ENCODE data around the gene EHMT1.

EHMT1 gene

DNA sequence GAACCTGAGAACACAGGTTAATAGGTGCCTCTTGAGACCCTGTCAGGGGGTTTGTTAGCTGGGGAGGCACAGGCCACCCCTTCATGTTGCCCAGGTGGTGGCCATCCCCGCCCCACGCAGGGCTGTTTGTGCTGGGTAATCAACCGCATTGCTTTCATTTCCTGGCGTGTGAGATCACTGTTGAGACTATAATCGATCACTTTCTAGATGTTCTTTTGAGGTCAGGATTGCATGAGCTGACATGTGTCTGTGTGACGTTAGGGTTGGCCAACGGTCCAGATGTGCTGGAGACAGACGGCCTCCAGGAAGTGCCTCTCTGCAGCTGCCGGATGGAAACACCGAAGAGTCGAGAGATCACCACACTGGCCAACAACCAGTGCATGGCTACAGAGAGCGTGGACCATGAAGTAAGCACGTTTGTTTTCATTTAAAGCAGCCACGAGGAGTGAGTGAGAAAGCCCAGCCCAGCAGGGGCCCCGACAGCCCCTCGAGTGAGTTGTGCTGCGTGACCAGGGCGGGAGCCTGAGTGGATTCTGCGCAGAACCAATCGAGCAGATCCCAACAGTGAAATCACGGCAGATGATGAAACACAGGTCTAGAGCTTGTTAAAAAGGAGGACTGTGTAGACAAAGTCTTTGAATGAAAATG is 143.7 kb downstream of the EHMT1 start:
- Histone ChIP-seq H3F3A (ENCODE audit: low read depth) (no peaks in the 10 kb centered on the region), H3K4me1 (ENCODE audit: insufficient read depth, low read length, poor library complexity, severe bottlenecking) (peaks cover 6% of the 10 kb centered on the region), H3K4me2 (ENCODE audit: low read depth, low read length, poor library complexity, severe bottlenecking) (no peak overlapping the region), H3K9me2 (replicated peaks; ENCODE audit: low read depth, low read length) (no peaks in the 10 kb centered on the region), H3K79me2 (ENCODE audit: insufficient read depth, low read length) (no peaks in the 10 kb centered on the region), H3K4me3 (ENCODE audit: low read length, poor library complexity, severe bottlenecking) (no peak overlapping the region), H3K36me3 (ENCODE audit: insufficient read depth, low read length) (peaks cover 83% of the 10 kb centered on the region; the same call in 1 of the 2 replicates), H4K20me1 (ENCODE audit: insufficient read depth, low read length, poor library complexity, severe bottlenecking) (peaks cover 2% of the 10 kb centered on the region), H3K9me3 (ENCODE audit: insufficient read depth, low read depth, low read length) (no peaks in the 10 kb centered on the region), H3K27me3 (ENCODE audit: insufficient read depth, low read length, poor library complexity, severe bottlenecking) (no peaks in the 10 kb centered on the region), H2AFZ (ENCODE audit: low read length) (no peak overlapping the region), H3K9ac (ENCODE audit: low read depth, low read length, poor library complexity, severe bottlenecking) (no peak overlapping the region)
- TF ChIP-seq EZH2phosphoT487 (IDR thresholded peaks at IDR 0.05; ENCODE audit: borderline replicate concordance) = no peak
- TF ChIP-seq, protein P1, sequence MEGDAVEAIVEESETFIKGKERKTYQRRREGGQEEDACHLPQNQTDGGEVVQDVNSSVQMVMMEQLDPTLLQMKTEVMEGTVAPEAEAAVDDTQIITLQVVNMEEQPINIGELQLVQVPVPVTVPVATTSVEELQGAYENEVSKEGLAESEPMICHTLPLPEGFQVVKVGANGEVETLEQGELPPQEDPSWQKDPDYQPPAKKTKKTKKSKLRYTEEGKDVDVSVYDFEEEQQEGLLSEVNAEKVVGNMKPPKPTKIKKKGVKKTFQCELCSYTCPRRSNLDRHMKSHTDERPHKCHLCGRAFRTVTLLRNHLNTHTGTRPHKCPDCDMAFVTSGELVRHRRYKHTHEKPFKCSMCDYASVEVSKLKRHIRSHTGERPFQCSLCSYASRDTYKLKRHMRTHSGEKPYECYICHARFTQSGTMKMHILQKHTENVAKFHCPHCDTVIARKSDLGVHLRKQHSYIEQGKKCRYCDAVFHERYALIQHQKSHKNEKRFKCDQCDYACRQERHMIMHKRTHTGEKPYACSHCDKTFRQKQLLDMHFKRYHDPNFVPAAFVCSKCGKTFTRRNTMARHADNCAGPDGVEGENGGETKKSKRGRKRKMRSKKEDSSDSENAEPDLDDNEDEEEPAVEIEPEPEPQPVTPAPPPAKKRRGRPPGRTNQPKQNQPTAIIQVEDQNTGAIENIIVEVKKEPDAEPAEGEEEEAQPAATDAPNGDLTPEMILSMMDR (conservative IDR thresholded peaks at IDR 0.05; ENCODE audit: low read length) = no peak

DNA sequence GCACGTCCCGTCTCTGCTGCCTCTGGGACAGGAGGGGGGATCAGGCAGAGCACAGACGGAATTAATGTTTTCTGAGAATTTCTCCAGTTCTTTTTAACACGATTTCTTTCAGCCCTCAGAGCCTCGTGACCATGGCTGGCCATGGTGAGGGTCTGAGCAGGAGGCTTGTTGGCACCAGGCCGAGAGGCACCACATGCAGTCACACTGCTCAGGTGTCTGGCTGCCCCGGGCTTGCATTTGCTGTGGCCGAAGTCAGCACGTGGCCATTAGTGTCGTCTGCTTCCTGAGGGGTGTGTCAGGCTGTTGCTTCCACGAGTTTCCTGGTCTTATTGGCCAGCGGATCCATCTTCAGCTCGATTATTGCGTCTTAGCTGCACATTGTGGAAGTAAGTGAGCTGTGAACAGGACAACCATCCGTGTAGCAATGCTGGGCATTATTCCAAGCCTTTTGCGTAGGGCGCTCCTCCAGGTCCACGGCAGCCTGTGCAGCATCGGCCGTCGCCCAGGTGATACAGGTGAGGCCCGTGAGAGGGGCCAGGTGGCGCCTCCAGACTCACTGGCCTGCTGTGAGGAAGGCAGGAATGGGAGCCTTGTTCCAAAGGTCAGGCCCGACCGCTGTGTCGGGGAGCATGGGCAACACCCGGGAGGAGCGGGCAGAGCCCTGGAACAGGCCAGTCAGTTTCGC is 144.6 kb downstream of the EHMT1 start:
- no peaks in the 10 kb centered on the region for H3K4me1 ChIP-seq (ENCODE audit: insufficient read depth, low read length, poor library complexity, severe bottlenecking)
- H3K4me3 ChIP-seq (ENCODE audit: low read length, poor library complexity, severe bottlenecking) = no peak overlapping the region
- no peak overlapping the region for H3K9ac ChIP-seq (ENCODE audit: low read depth, low read length, poor library complexity, severe bottlenecking)
- H4K20me1 ChIP-seq (ENCODE audit: insufficient read depth, low read length, poor library complexity, severe bottlenecking) = no peaks in the 10 kb centered on the region
- no peaks in the 10 kb centered on the region for H3K27me3 ChIP-seq (ENCODE audit: insufficient read depth, low read length, poor library complexity, severe bottlenecking)
- no peaks in the 10 kb centered on the region for H3K9me3 ChIP-seq (ENCODE audit: insufficient read depth, low read depth, low read length)
- no peaks in the 10 kb centered on the region for H3K9me2 ChIP-seq (replicated peaks; ENCODE audit: low read depth, low read length)
- H3K4me2 ChIP-seq (ENCODE audit: low read depth, low read length, poor library complexity, severe bottlenecking) = no peak overlapping the region
- H3K79me2 ChIP-seq (ENCODE audit: insufficient read depth, low read length) = no peaks in the 10 kb centered on the region
- no peaks in the 10 kb centered on the region for H3F3A ChIP-seq (ENCODE audit: low read depth)
- no peak overlapping the region for H2AFZ ChIP-seq (ENCODE audit: low read length)
- peaks cover 79% of the 10 kb centered on the region; the same call in 1 of the 2 replicates for H3K36me3 ChIP-seq (ENCODE audit: insufficient read depth, low read length)
- TF ChIP-seq, protein P1 (conservative IDR thresholded peaks at IDR 0.05; ENCODE audit: low read length) = no peak
- no peak for TF ChIP-seq EZH2phosphoT487 (IDR thresholded peaks at IDR 0.05; ENCODE audit: borderline replicate concordance)

DNA sequence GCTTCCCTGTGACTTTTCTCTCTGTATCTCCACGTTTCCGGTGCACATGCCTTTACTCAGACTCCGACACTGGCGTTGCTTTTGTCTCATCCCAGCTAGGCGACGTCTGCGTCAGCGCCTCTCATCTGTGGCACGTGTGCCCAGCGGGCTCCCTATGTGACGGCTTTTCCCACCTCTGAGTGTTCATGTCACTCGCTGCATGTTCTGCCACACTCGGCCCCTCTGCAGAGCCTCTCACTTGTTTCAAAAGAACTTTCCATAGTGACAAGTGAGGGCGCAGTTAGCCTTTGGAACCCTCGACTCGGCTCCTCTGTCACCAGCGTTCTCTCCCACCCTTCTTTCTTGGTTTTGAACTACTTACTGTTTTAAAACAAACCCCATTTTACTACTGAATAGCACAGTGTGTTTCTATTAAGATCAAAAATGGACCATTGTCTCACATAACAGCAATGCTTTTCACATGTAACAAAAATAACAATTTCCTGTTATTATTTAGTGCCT is 145.4 kb downstream of the EHMT1 start:
- no peak for TF ChIP-seq EZH2phosphoT487 (IDR thresholded peaks at IDR 0.05; ENCODE audit: borderline replicate concordance)
- TF ChIP-seq, protein P1 (conservative IDR thresholded peaks at IDR 0.05; ENCODE audit: low read length) = no peak
- H3K4me3 ChIP-seq (ENCODE audit: low read length, poor library complexity, severe bottlenecking) = no peak overlapping the region
- H3F3A ChIP-seq (ENCODE audit: low read depth) = no peaks in the 10 kb centered on the region
- no peaks in the 10 kb centered on the region for H3K9me2 ChIP-seq (replicated peaks; ENCODE audit: low read depth, low read length)
- H3K27me3 ChIP-seq (ENCODE audit: insufficient read depth, low read length, poor library complexity, severe bottlenecking) = no peaks in the 10 kb centered on the region
- H3K79me2 ChIP-seq (ENCODE audit: insufficient read depth, low read length) = no peaks in the 10 kb centered on the region
- no peak overlapping the region for H2AFZ ChIP-seq (ENCODE audit: low read length)
- no peaks in the 10 kb centered on the region for H4K20me1 ChIP-seq (ENCODE audit: insufficient read depth, low read length, poor library complexity, severe bottlenecking)
- no peak overlapping the region for H3K9ac ChIP-seq (ENCODE audit: low read depth, low read length, poor library complexity, severe bottlenecking)
- peaks cover 76% of the 10 kb centered on the region; the same call in 1 of the 2 replicates for H3K36me3 ChIP-seq (ENCODE audit: insufficient read depth, low read length)
- H3K4me1 ChIP-seq (ENCODE audit: insufficient read depth, low read length, poor library complexity, severe bottlenecking) = no peaks in the 10 kb centered on the region
- H3K9me3 ChIP-seq (ENCODE audit: insufficient read depth, low read depth, low read length) = no peaks in the 10 kb centered on the region
- no peak overlapping the region for H3K4me2 ChIP-seq (ENCODE audit: low read depth, low read length, poor library complexity, severe bottlenecking)

Measured in Loucy (cell line).